ENCODE data around the gene KIF11. TPM values are rescaled to one million over a fixed set of nuclear protein-coding genes. Genes with fewer than 3 reads are reported as not detected.
"Not testable (repeated sequence)": the region's sequence is repeated elsewhere in the genome, so short reads cannot be mapped to it uniquely, and the experiment has no call there.

Gene KIF11
- total RNA-seq, 1 donor = 4.0 TPM

GRCh38 chr10:92640107-92640506 lies 47.2 kb downstream of the KIF11 start:
- peaks cover 3% of the 10 kb centered on the region for H3K36me3 ChIP-seq (ENCODE audit: insufficient read depth, low read length)

DNA sequence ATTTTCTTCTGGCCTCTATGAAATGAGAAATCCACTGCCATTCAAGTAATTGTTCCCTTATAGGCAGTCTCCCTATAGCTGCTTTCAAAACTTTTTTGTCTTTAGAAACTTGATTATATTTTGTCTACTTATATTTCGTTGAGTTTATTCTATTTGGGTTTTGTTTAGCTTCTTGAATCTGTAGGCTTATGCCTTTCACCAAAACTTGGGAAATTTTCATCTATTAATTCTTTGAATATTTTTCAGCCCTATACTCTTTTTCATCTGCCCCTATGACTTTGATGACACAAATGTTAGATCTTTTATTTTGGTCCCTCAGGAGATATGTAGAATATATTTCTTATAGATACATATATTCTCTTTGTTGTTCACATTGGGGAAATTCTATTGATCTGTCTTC lies 48.6 kb downstream of the KIF11 start:
- peaks cover 9% of the 10 kb centered on the region for H3K4me1 ChIP-seq (ENCODE audit: insufficient read depth, low read length)
- H3K36me3 ChIP-seq (ENCODE audit: insufficient read depth, low read length) = peaks cover 3% of the 10 kb centered on the region
- no peaks in the 10 kb centered on the region for H3K27me3 ChIP-seq (ENCODE audit: insufficient read depth, low read length)
- H3K9me3 ChIP-seq (ENCODE audit: low read depth, low read length) = no peaks in the 10 kb centered on the region
- no peaks in the 10 kb centered on the region for H4K20me1 ChIP-seq (ENCODE audit: insufficient read depth, low read length)
- H3K79me2 ChIP-seq (ENCODE audit: insufficient read depth, low read length) = no peaks in the 10 kb centered on the region
- H3K4me2 ChIP-seq (ENCODE audit: insufficient read depth, low read length) = no peak overlapping the region
- no peak for TF ChIP-seq CTCF (IDR thresholded peaks at IDR 0.05; ENCODE audit: extremely low read depth, low read depth, low read length)
- H3K4me3 ChIP-seq (ENCODE audit: insufficient read depth, low read length) = no peak overlapping the region
- DNase-seq (ENCODE audit: insufficient read length, low spot score, missing footprints) = no peak
- H2AFZ ChIP-seq (ENCODE audit: low read length) = no peak overlapping the region
- H3K27ac ChIP-seq (ENCODE audit: low read depth, low read length) = no peak overlapping the region

More at GRCh38 chr10:92640107-92640506, 47.2 kb downstream of the KIF11 start:
- no peak for TF ChIP-seq CTCF (IDR thresholded peaks at IDR 0.05; ENCODE audit: extremely low read depth, low read depth, low read length)
- H4K20me1 ChIP-seq (ENCODE audit: insufficient read depth, low read length) = no peaks in the 10 kb centered on the region
- H3K27ac ChIP-seq (ENCODE audit: low read depth, low read length) = no peak overlapping the region
- no peak overlapping the region for H3K4me3 ChIP-seq (ENCODE audit: insufficient read depth, low read length)
- peak; percentile 86 for DNase-seq (ENCODE audit: insufficient read length, low spot score, missing footprints)
- no peaks in the 10 kb centered on the region for H3K27me3 ChIP-seq (ENCODE audit: insufficient read depth, low read length)
- H3K9me3 ChIP-seq (ENCODE audit: low read depth, low read length) = no peaks in the 10 kb centered on the region
- no peak overlapping the region for H3K4me2 ChIP-seq (ENCODE audit: insufficient read depth, low read length)
- H3K79me2 ChIP-seq (ENCODE audit: insufficient read depth, low read length) = no peaks in the 10 kb centered on the region
- H2AFZ ChIP-seq (ENCODE audit: low read length) = no peak overlapping the region
- H3K4me1 ChIP-seq (ENCODE audit: insufficient read depth, low read length) = peaks cover 9% of the 10 kb centered on the region

GRCh38 chr10:92644921-92645320 lies 52.0 kb downstream of the KIF11 start:
- Histone ChIP-seq H3K4me3 (ENCODE audit: insufficient read depth, low read length) (no peak overlapping the region), H2AFZ (ENCODE audit: low read length) (no peak overlapping the region), H3K79me2 (ENCODE audit: insufficient read depth, low read length) (no peaks in the 10 kb centered on the region), H3K4me1 (ENCODE audit: insufficient read depth, low read length) (peaks cover 4% of the 10 kb centered on the region), H3K4me2 (ENCODE audit: insufficient read depth, low read length) (no peak overlapping the region), H3K27ac (ENCODE audit: low read depth, low read length) (peak overlapping the region; percentile 9), H3K27me3 (ENCODE audit: insufficient read depth, low read length) (no peaks in the 10 kb centered on the region), H4K20me1 (ENCODE audit: insufficient read depth, low read length) (no peaks in the 10 kb centered on the region), H3K9me3 (ENCODE audit: low read depth, low read length) (no peaks in the 10 kb centered on the region), H3K36me3 (ENCODE audit: insufficient read depth, low read length) (peaks cover 23% of the 10 kb centered on the region)
- TF ChIP-seq CTCF (IDR thresholded peaks at IDR 0.05; ENCODE audit: extremely low read depth, low read depth, low read length) = no peak
- DNase-seq (ENCODE audit: insufficient read length, low spot score, missing footprints) = no peak

DNA sequence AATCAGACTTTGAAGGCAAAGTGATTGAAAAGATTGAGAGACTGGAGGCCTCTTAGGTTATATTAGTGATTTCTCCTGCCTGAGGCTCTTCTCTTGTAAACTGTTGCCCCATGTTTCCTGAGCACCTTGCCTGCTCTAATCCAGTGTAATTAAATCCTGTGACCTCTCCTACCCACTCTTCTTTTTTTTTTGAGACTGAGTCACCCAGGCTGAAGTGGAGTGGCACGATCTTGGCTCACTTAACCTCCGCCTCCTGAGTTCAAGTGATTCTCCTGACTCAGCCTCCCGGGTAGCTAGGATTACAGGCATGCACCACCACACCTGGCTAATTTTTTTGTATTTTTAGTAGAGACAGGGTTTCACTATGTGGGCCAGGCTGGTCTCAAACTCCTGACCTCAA lies 57.9 kb downstream of the KIF11 start:
- H3K4me3 ChIP-seq (ENCODE audit: insufficient read depth, low read length); H3K9me3 ChIP-seq (ENCODE audit: low read depth, low read length); H2AFZ ChIP-seq (ENCODE audit: low read length); H4K20me1 ChIP-seq (ENCODE audit: insufficient read depth, low read length); H3K27me3 ChIP-seq (ENCODE audit: insufficient read depth, low read length); H3K4me1 ChIP-seq (ENCODE audit: insufficient read depth, low read length); H3K4me2 ChIP-seq (ENCODE audit: insufficient read depth, low read length); DNase-seq (ENCODE audit: insufficient read length, low spot score, missing footprints); H3K27ac ChIP-seq (ENCODE audit: low read depth, low read length); H3K79me2 ChIP-seq (ENCODE audit: insufficient read depth, low read length): not testable (repeated sequence)
- H3K36me3 ChIP-seq (ENCODE audit: insufficient read depth, low read length) = peaks cover 31% of the 10 kb centered on the region

Data from osteoblast (primary cell).